Psoas muscle (tissue), 8 donors: Measurements from ENCODE around the gene GPX7. TPM values are rescaled to one million over a fixed set of nuclear protein-coding genes. Genes with fewer than 3 reads are reported as not detected.

Experiments used
- ATAC-seq, 4 donors: fragments of 200-7000 bp; cut with Tn5 transposase; one replicate each; pipeline ENCODE4 v1.9.1; 2020; ENCODE audit warnings: moderate library complexity in 3 of 4, mild to moderate bottlenecking in 2 of 4
- DNase-seq, 2 donors: peaks; one replicate each; pipeline ENCODE4 v3.0.0-alpha.2; 2020
- H3K27ac ChIP-seq: fragments of 200-600 bp; one replicate; pipeline ENCODE4 v1.8.0; 2022
- H3K27me3 ChIP-seq, 3 donors: fragments of 200-600 bp in 1 of 3; one replicate each; pipeline versions ENCODE4 v1.6.1 to v1.8.0; 2013 to 2022; ENCODE audit warnings: low read length in 2 of 3, mild to moderate bottlenecking in 2 of 3, moderate library complexity in 1 of 3; ENCODE audit not compliant: insufficient read depth in 3 of 3
- H3K36me3 ChIP-seq, 2 donors: fragments of 200-600 bp in 1 of 2; one replicate each; pipeline versions ENCODE4 v1.6.1 to v1.8.0; 2013 to 2022; ENCODE audit warnings: low read depth in 1 of 2, mild to moderate bottlenecking in 1 of 2, moderate library complexity in 1 of 2; ENCODE audit not compliant: insufficient read depth in 1 of 2
- H3K4me1 ChIP-seq: fragments of 200-600 bp; one replicate; pipeline ENCODE4 v1.8.0; 2022
- H3K4me3 ChIP-seq: fragments of 200-600 bp; one replicate; pipeline ENCODE4 v1.8.0; 2022; ENCODE audit warnings: mild to moderate bottlenecking
- H3K9me3 ChIP-seq: fragments of 200-600 bp; one replicate; pipeline ENCODE4 v1.8.0; 2022
- WGBS, 3 donors: extraction: QIAGEN DNeasy Blood & Tissue Kit; methylation state at CpG; one replicate each; pipeline versions ENCODE4 v1.1.6 to v1.1.7; 2013; 5-methylcytosine and 5-hydroxymethylcytosine counted together
- intact Hi-C, 2 donors: fragments of 100-400 bp; cut with DNase I; formaldehyde crosslinking; loops; one replicate each; pipeline versions ENCODE4 v1.11.0 to v1.14.2; 2022
- polyA plus RNA-seq, 3 donors: library from polyadenylated mRNA; stranded (reverse); fragments of 200-250 nt; gene quantifications; one replicate each; pipeline ENCODE4 v1.2.3, GENCODE V29; 2013
- total RNA-seq, 4 donors: library from RNA; stranded (reverse); fragmentation: NEBNext Ultra II Directional in 2 of 4; extraction: Animal tissue kit (Norgen Biotek cat#: 25700) in 2 of 4; gene quantifications; one replicate each; pipeline versions ENCODE4 v1.2.1 to v1.2.4, GENCODE V29; 2021 to 2023
- TF ChIP-seq, protein P1 (sequence below): fragments of 200-600 bp; IDR thresholded peaks from one replicate; pipeline ENCODE4 v1.8.0; 2022; ENCODE audit warnings: antibody characterized with exemption
- donor health status: healthy with polysubstance abuse.
- donor health status: DM: no; HTN: no; CAD: no; lungs with moderate emphysema.
- donor health status: Bipolar disorder and iron deficiency.
- donor health status: healthy.
- donor health status: DM: yes; HTN: yes; CAD: no.
- donor health status: DM: no; HTN: no; CAD: no.
- donor health status: DM: no; HTN: no; CAD: no.
- donor health status: DM: yes; HTN: yes; CAD: no.

The GPX7 gene
- total and polyA plus RNA-seq, 7 donors, result 3.6 to 12.2 (median 7.9) TPM

DNA sequence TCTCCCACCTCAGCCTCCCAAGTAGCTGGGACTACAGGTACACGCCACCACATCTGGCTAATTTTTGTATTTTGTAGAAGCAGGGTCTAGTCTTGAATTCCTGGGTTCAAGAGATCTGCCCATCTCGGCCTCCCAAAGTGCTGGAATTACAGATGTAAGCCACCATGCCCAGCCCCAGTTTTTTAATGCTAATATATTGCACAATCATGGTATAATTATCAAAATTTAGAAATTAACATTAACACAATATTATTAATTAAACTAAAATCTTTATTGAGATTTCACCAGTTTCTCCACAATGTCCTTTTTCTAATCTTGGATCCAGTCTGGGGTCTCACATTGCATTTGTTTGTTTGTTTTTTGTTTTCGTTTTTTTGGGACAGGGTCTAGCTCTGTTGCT is 21.9 kb upstream of the GPX7 start:
- H3K9me3 ChIP-seq, result no peaks in the 10 kb centered on the region
- H3K27me3 ChIP-seq, result no peaks in the 10 kb centered on the region
- intact Hi-C loops, result no loop called here

DNA sequence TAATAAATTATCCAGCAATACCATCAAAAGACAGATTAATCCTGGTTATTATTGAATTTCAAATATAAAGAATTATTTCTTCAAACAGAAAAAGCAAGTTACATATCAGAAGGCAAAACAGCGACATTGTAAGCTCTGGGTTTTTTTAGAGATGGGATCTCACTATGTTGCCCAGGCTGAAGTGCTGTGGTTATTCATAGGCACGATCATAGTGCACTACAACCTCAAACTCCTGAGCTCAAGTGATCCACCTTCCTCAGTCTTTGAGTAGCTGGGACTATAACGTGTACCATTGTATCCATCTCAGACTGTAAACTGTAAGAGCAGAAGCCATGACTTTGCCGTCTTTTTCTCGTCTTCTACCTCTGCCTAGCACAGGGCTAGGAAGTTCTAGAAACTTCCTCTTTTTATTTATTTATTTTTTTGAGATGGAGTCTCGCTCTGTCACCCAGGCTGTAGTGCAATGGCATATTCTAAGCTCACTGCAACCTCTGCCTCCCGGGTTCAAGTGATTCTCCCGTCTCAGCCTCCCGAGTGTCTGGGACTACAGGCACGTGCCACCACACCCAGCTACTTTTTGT is 20.0 kb upstream of the GPX7 start:
- Histone ChIP-seq H3K27me3 (no peaks in the 10 kb centered on the region), H3K36me3 (no peaks in the 10 kb centered on the region), H3K27ac (no peak overlapping the region), H3K4me1 (peaks cover 4% of the 10 kb centered on the region), H3K4me3 (no peak overlapping the region), H3K9me3 (no peaks in the 10 kb centered on the region)
- ATAC-seq (no peak), DNase-seq (no peak)
- 92 to 94% (median 94%) methylated on average over 10 of the region's 10 CpGs for WGBS, 3 donors
- TF ChIP-seq, protein P1, sequence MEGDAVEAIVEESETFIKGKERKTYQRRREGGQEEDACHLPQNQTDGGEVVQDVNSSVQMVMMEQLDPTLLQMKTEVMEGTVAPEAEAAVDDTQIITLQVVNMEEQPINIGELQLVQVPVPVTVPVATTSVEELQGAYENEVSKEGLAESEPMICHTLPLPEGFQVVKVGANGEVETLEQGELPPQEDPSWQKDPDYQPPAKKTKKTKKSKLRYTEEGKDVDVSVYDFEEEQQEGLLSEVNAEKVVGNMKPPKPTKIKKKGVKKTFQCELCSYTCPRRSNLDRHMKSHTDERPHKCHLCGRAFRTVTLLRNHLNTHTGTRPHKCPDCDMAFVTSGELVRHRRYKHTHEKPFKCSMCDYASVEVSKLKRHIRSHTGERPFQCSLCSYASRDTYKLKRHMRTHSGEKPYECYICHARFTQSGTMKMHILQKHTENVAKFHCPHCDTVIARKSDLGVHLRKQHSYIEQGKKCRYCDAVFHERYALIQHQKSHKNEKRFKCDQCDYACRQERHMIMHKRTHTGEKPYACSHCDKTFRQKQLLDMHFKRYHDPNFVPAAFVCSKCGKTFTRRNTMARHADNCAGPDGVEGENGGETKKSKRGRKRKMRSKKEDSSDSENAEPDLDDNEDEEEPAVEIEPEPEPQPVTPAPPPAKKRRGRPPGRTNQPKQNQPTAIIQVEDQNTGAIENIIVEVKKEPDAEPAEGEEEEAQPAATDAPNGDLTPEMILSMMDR, result no peak
- intact Hi-C loops, result no loop called here

More for the DNA sequence above, 21.9 kb upstream of the GPX7 start:
- Histone ChIP-seq H3K27ac (no peak overlapping the region), H3K4me3 (no peak overlapping the region), H3K4me1 (no peaks in the 10 kb centered on the region), H3K36me3 (no peaks in the 10 kb centered on the region)
- TF ChIP-seq, protein P1, result no peak
- DNase-seq (no peak), ATAC-seq (no peak)
- WGBS, 3 donors, result 94% methylated on average over 3 of the region's 3 CpGs

DNA sequence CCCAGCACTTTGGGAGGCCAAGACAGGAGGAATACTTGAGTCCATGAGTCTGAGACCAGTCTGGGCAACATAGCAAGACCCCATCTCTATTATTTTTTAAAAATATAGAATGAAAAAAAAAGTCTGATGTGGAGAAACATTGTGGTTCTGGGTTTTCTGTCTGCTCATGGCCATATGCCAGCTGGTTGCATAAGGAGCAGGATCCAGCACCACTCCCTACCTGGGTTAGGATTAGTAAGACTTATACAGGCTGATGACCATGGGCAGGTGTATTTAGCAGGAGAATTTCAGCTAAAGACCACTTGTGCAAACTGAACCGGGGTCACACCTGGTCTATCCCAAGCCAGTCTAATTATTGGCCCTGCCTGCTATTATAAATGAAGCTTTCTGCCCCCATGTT is 16.7 kb upstream of the GPX7 start:
- H3K27ac ChIP-seq, result no peak overlapping the region
- intact Hi-C loops, result no loop called here
- TF ChIP-seq, protein P1, result no peak
- H3K4me3 ChIP-seq, result no peak overlapping the region
- WGBS, 3 donors, result 55 to 79% (median 78%) methylated on average over 1 of the region's 1 CpG
- H3K27me3 ChIP-seq, result no peaks in the 10 kb centered on the region
- no peaks in the 10 kb centered on the region for H3K36me3 ChIP-seq
- H3K9me3 ChIP-seq, result no peaks in the 10 kb centered on the region
- peaks cover 4% of the 10 kb centered on the region for H3K4me1 ChIP-seq
- DNase-seq (no peak), ATAC-seq (no peak)

DNA sequence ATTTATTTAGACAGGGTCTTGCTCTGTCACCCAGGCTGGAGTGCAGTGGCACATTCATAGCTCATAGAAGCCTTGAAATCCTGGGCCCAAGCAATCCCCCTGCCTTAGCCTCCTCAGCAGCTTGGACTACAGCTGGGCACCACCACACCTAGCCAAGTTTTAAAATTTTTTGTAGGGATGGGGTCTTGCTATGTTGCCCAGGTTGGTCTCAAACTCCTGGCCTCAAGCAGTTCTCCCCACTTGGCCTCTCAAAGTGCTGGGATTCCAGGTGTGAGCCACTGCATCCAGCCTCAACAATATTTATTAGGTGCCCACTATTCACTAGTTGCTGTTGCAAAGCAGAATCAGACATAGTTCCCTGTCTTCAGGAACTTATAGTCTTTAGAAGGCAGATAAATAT is 14.1 kb upstream of the GPX7 start:
- ATAC-seq (no peak), DNase-seq (no peak)
- TF ChIP-seq, protein P1, result no peak
- Histone ChIP-seq H3K36me3 (no peaks in the 10 kb centered on the region), H3K9me3 (no peaks in the 10 kb centered on the region), H3K27me3 (no peaks in the 10 kb centered on the region), H3K27ac (no peak overlapping the region), H3K4me3 (no peak overlapping the region), H3K4me1 (peaks cover 9% of the 10 kb centered on the region)
- intact Hi-C loops, result no loop called here

DNA sequence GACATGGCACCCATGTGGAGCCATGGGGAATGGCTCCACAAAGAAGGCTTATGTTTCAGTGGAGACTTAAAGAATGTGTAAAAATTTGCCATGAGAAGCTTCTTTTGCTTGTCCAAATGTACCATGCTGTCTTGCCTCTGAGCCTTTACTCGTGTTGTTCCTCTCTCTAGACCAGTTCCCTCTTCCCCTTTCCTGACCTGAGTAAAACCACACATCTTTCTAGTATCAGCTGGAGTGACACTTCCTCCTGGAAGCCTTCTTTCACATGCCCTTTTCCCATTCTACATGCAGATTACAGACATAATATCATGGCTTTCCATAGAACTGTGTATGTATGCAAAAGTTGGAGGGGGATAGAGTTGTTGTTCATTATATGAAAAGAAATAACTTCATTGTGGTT is 13.6 kb upstream of the GPX7 start:
- WGBS, 3 donors, result 53 to 59% (median 56%) methylated on average over 1 of the region's 1 CpG
- Histone ChIP-seq H3K4me3 (no peak overlapping the region), H3K4me1 (peaks cover 14% of the 10 kb centered on the region), H3K27me3 (no peaks in the 10 kb centered on the region), H3K27ac (no peak overlapping the region), H3K36me3 (no peaks in the 10 kb centered on the region), H3K9me3 (no peaks in the 10 kb centered on the region)
- TF ChIP-seq, protein P1, result no peak
- ATAC-seq, result no peak
- intact Hi-C loops, result no loop called here
- DNase-seq, result no peak
